Left forelimb (tissue), 1 donor: ENCODE data around the gene LDAH.

Experiments used
- DNase-seq: peaks from one replicate; pipeline ENCODE4 v3.0.0-alpha.2; 2018; ENCODE audit warnings: low spot score

Gene LDAH

GRCh38 chr2:20667531-20668401 lies 155.1 kb downstream of the LDAH start:
- peak; percentile 57 for DNase-seq

- peak; percentile 62 for DNase-seq
Observed at GRCh38 chr2:20667151-20667530, 155.8 kb downstream of the LDAH start.

GRCh38 chr2:20666304-20667150 lies 156.4 kb downstream of the LDAH start, which contains the start of gene GDF7:
Gene GDF7, plus strand, starts transcription at chr2:20667144. Its CDS starts 96 bp downstream, at chr2:20667240.
- DNase-seq, result peak; percentile 67

GRCh38 chr2:20666005-20666303 lies 156.9 kb downstream of the LDAH start:
- no peak for DNase-seq

- no peak for DNase-seq
Observed at GRCh38 chr2:20665243-20666004, 157.5 kb downstream of the LDAH start.

GRCh38 chr2:20664431-20665242 lies 158.3 kb downstream of the LDAH start:
- no peak for DNase-seq

GRCh38 chr2:20664071-20664390 lies 158.9 kb downstream of the LDAH start:
- DNase-seq, result no peak

- DNase-seq, result no peak
Observed at GRCh38 chr2:20663196-20664070, 159.5 kb downstream of the LDAH start.

- DNase-seq, result no peak
Observed at GRCh38 chr2:20662308-20662937, 160.5 kb downstream of the LDAH start.

GRCh38 chr2:20661421-20662307 lies 161.2 kb downstream of the LDAH start:
- no peak for DNase-seq

GRCh38 chr2:20660506-20661420 lies 162.1 kb downstream of the LDAH start:
- no peak for DNase-seq

- no peak for DNase-seq
Observed at GRCh38 chr2:20657522-20658235, 165.2 kb downstream of the LDAH start.

GRCh38 chr2:20656561-20656960 lies 166.3 kb downstream of the LDAH start:
- no peak for DNase-seq

- no peak for DNase-seq
Observed at GRCh38 chr2:20654535-20654813, 168.4 kb downstream of the LDAH start.

- no peak for DNase-seq
Observed at GRCh38 chr2:20653695-20654534, 169.0 kb downstream of the LDAH start.

- no peak for DNase-seq
Observed at GRCh38 chr2:20652673-20653575, 170.0 kb downstream of the LDAH start.
